HEK293 (cell line): Measurements from ENCODE around the gene COP1.
"Not testable (repeated sequence)": the region's sequence is repeated elsewhere in the genome, so short reads cannot be mapped to it uniquely, and the experiment has no call there.

Source experiments
- CTCF ChIA-PET: fragments of 350-600 bp; formaldehyde crosslinking; extraction: SDS; loops from one replicate; lab custom pipeline; 2021; ENCODE audit warnings: antibody characterized with exemption; lab: Yijun Ruan, JAX
- POLR2A ChIA-PET: fragments of 300-600 bp; formaldehyde crosslinking; extraction: SDS; loops from one replicate; lab custom pipeline; 2020; ENCODE audit warnings: antibody characterized with exemption, inconsistent platforms; lab: Yijun Ruan, JAX
- H3K27ac ChIP-seq: fragments of 200-500 bp; sonication (Bioruptor generic); 2 replicates; pipeline ENCODE4 v1.5.1; 2014; ENCODE audit warnings: low read depth, low read length, control low read depth, inconsistent platforms; ENCODE audit errors: extremely low read depth
- H3K36me3 ChIP-seq, 2 experiments: fragments of 200-500 bp in 1 of 2; sonication (Bioruptor generic) in 1 of 2; 1 replicate in 1 of 2; 2 replicates in 1 of 2; pipeline ENCODE4 v1.5.1; 2014 to 2017; ENCODE audit warnings: inconsistent platforms in 2 of 2, low read length in 2 of 2; ENCODE audit not compliant: control insufficient read depth in 2 of 2, insufficient read depth in 1 of 2
- H3K4me1 ChIP-seq: fragments of 200-500 bp; sonication (Bioruptor generic); 2 replicates; pipeline ENCODE4 v1.5.1; 2014; ENCODE audit warnings: mild to moderate bottlenecking, low read length, inconsistent platforms; ENCODE audit not compliant: control insufficient read depth, insufficient read depth
- H3K4me3 ChIP-seq: 2 replicates; pipeline ENCODE4 v1.5.1; 2011; ENCODE audit warnings: low read depth, mild to moderate bottlenecking, control low read depth, low read length, moderate library complexity
- H3K9me3 ChIP-seq: fragments of 200-500 bp; sonication (Bioruptor generic); 2 replicates; pipeline ENCODE4 v1.5.1; 2014; ENCODE audit warnings: low read depth, low read length, inconsistent platforms; ENCODE audit not compliant: control insufficient read depth, insufficient read depth
- GFI1B ChIP-seq: fragments of 450-650 bp; formaldehyde crosslinking; IDR thresholded peaks from 2 replicates; pipeline ENCODE4 v1.5.1; 2016; ENCODE audit warnings: missing biosample characterization, missing genetic modification characterization
- KLF1 ChIP-seq: fragments of 450-650 bp; formaldehyde crosslinking; IDR thresholded peaks from 2 replicates; pipeline ENCODE4 v1.5.1; 2016; ENCODE audit warnings: missing biosample characterization, missing genetic modification characterization
- PBX3 ChIP-seq: sonication (generic); formaldehyde crosslinking; IDR thresholded peaks from 2 replicates; pipeline ENCODE4 v1.8.1; 2022; ENCODE audit warnings: mild to moderate bottlenecking, moderate library complexity, missing genetic modification reagents
- TRIM28 ChIP-seq: IDR thresholded peaks from 2 replicates; pipeline ENCODE4 v1.6.1; 2011; ENCODE audit warnings: low read length, control low read depth, borderline replicate concordance
- YY2 ChIP-seq: fragments of 450-650 bp; formaldehyde crosslinking; IDR thresholded peaks from 2 replicates; pipeline ENCODE4 v1.5.1; 2016; ENCODE audit warnings: missing biosample characterization, missing genetic modification characterization
- ZFP41 ChIP-seq: fragments of 450-650 bp; formaldehyde crosslinking; IDR thresholded peaks from 2 replicates; pipeline ENCODE4 v1.5.1; 2016; ENCODE audit warnings: missing biosample characterization, missing genetic modification characterization, borderline replicate concordance
- ZFP69B ChIP-seq: fragments of 450-650 bp; formaldehyde crosslinking; IDR thresholded peaks from 2 replicates; pipeline ENCODE4 v1.5.1; 2016; ENCODE audit warnings: missing biosample characterization, missing genetic modification characterization
- ZNF10 ChIP-seq: fragments of 450-650 bp; formaldehyde crosslinking; IDR thresholded peaks from 2 replicates; pipeline ENCODE4 v1.5.1; 2017; ENCODE audit warnings: missing biosample characterization, missing genetic modification characterization
- ZNF121 ChIP-seq: fragments of 450-650 bp; formaldehyde crosslinking; IDR thresholded peaks from 2 replicates; pipeline ENCODE4 v1.5.1; 2016; ENCODE audit warnings: missing biosample characterization, missing genetic modification characterization
- ZNF140 ChIP-seq: fragments of 450-650 bp; formaldehyde crosslinking; IDR thresholded peaks from 2 replicates; pipeline ENCODE4 v1.5.1; 2016; ENCODE audit warnings: missing biosample characterization, missing genetic modification characterization
- ZNF354C ChIP-seq: fragments of 450-650 bp; formaldehyde crosslinking; IDR thresholded peaks from 2 replicates; pipeline ENCODE4 v1.5.1; 2016; ENCODE audit warnings: missing biosample characterization, missing genetic modification characterization, low read depth, borderline replicate concordance
- ZNF366 ChIP-seq: fragments of 450-650 bp; formaldehyde crosslinking; conservative IDR thresholded peaks from 2 replicates; pipeline ENCODE4 v1.5.1; 2016; ENCODE audit warnings: missing biosample characterization, missing genetic modification characterization
- ZNF37A ChIP-seq: fragments of 450-650 bp; IDR thresholded peaks from 2 replicates; pipeline ENCODE4 v1.5.1; 2018; ENCODE audit warnings: missing biosample characterization, missing genetic modification characterization
- ZNF394 ChIP-seq: fragments of 450-650 bp; formaldehyde crosslinking; IDR thresholded peaks from 2 replicates; pipeline ENCODE4 v1.5.1; 2016; ENCODE audit warnings: missing biosample characterization, missing genetic modification characterization, mild to moderate bottlenecking, moderate library complexity, borderline replicate concordance
- ZNF426 ChIP-seq: fragments of 450-650 bp; formaldehyde crosslinking; IDR thresholded peaks from 2 replicates; pipeline ENCODE4 v1.5.1; 2017; ENCODE audit warnings: missing biosample characterization, missing genetic modification characterization, mild to moderate bottlenecking, inconsistent platforms, moderate library complexity
- ZNF473 ChIP-seq: fragments of 450-650 bp; formaldehyde crosslinking; IDR thresholded peaks from 2 replicates; pipeline ENCODE4 v1.5.1; 2017; ENCODE audit warnings: missing biosample characterization, missing genetic modification characterization
- ZNF48 ChIP-seq: fragments of 450-650 bp; formaldehyde crosslinking; IDR thresholded peaks from 2 replicates; pipeline ENCODE4 v1.5.1; 2016; ENCODE audit warnings: missing biosample characterization, missing genetic modification characterization
- ZNF488 ChIP-seq: fragments of 450-650 bp; formaldehyde crosslinking; IDR thresholded peaks from 2 replicates; pipeline ENCODE4 v1.5.1; 2016; ENCODE audit warnings: missing biosample characterization, missing genetic modification characterization
- ZNF518A ChIP-seq: fragments of 450-650 bp; formaldehyde crosslinking; conservative IDR thresholded peaks from 2 replicates; pipeline ENCODE4 v1.5.1; 2016; ENCODE audit warnings: low read depth, missing biosample characterization, missing genetic modification characterization
- ZNF544 ChIP-seq: fragments of 450-650 bp; formaldehyde crosslinking; IDR thresholded peaks from 2 replicates; pipeline ENCODE4 v1.5.0; 2017; ENCODE audit warnings: missing biosample characterization, missing genetic modification characterization
- ZNF645 ChIP-seq: fragments of 450-650 bp; formaldehyde crosslinking; IDR thresholded peaks from 2 replicates; pipeline ENCODE4; 2016; ENCODE audit warnings: missing biosample characterization, missing genetic modification characterization
- ZNF654 ChIP-seq: fragments of 450-650 bp; formaldehyde crosslinking; IDR thresholded peaks from 2 replicates; pipeline ENCODE4 v1.5.1; 2016; ENCODE audit warnings: low read depth, missing biosample characterization, missing genetic modification characterization
- ZNF660 ChIP-seq: fragments of 450-650 bp; IDR thresholded peaks from 2 replicates; pipeline ENCODE4 v1.5.1; 2018; ENCODE audit warnings: missing biosample characterization, mild to moderate bottlenecking, missing genetic modification characterization

Gene COP1

GRCh38 chr1:176029155-176029554 lies 177.9 kb downstream of the COP1 start (continued):
- no peak for TF ChIP-seq ZNF518A

- POLR2A ChIA-PET, H3K36me3 ChIP-seq, H3K4me1 ChIP-seq, H3K4me3 ChIP-seq, H3K9me3 ChIP-seq, H3K27ac ChIP-seq: not testable (repeated sequence)
- CTCF ChIA-PET = interaction anchor here (0.7 kb wide), 1 partner anchor 10 kb away, joined by 4 read pairs; no protein-coding TSS in a partner anchor
These were observed 179.2 kb downstream of the COP1 start for GRCh38 chr1:176027934-176028333.

GRCh38 chr1:176022574-176022973 lies 184.5 kb downstream of the COP1 start:
- ChIA-PET POLR2A (no interaction called here), CTCF (interaction anchor here (0.7 to 1.4 kb wide), 2 partner anchors 11 to 14 kb away, joined by 3 read pairs; no protein-coding TSS in a partner anchor)
- TF ChIP-seq ZFP69B (tag by site-specific recombination) = no peak
- TF ChIP-seq YY2 (tag by site-specific recombination) = no peak
- TF ChIP-seq ZNF140 (tag by site-specific recombination) = no peak
- TF ChIP-seq ZNF10 (tag by site-specific recombination) = no peak
- no peak for TF ChIP-seq ZNF426 (tag by site-specific recombination)
- no peak for TF ChIP-seq ZNF654 (tag by site-specific recombination)
- H3K36me3 ChIP-seq = peaks cover 0 to 2% of the 10 kb centered on the region in 2 experiments; a peak in 2 of 3 replicates
- H3K9me3 ChIP-seq = no peaks in the 10 kb centered on the region
- no peak overlapping the region for H3K4me3 ChIP-seq
- H3K4me1 ChIP-seq = no peaks in the 10 kb centered on the region
- no peak overlapping the region for H3K27ac ChIP-seq

- H3K9me3 ChIP-seq = no peaks in the 10 kb centered on the region
- ChIA-PET POLR2A (interaction anchor here (0.5 kb wide), 1 partner anchor 166 kb away, joined by 3 read pairs; no protein-coding TSS in a partner anchor), CTCF (interaction anchor here (0.6 to 0.7 kb wide), 2 partner anchors 10 to 261 kb away, joined by 3 to 4 read pairs; no protein-coding TSS in a partner anchor)
- no peak overlapping the region for H3K4me3 ChIP-seq
- TF ChIP-seq ZNF488 (tag by site-specific recombination) (no peak), ZNF660 (tag by site-specific recombination) (no peak), ZNF354C (no peak), ZNF473 (no peak), ZNF48 (tag by site-specific recombination) (no peak), ZFP41 (tag by site-specific recombination) (no peak), GFI1B (no peak), ZNF37A (tag by site-specific recombination) (no peak), KLF1 (no peak), PBX3 (CRISPR knock-in tag) (no peak), ZNF366 (no peak), ZNF394 (tag by site-specific recombination) (no peak), ZNF645 (no peak), ZNF121 (tag by site-specific recombination) (no peak), TRIM28 (no peak), ZNF544 (tag by site-specific recombination) (no peak)
- TF ChIP-seq, all 188 proteins: peak for 0
- Histone ChIP-seq H3K36me3 (peaks cover 0 to 3% of the 10 kb centered on the region in 2 experiments; a peak in 2 of 3 replicates), H3K4me1 (no peaks in the 10 kb centered on the region), H3K27ac (no peak overlapping the region)
These were observed 189.4 kb downstream of the COP1 start for GRCh38 chr1:176017722-176018121.
